ENCODE measurements around the gene HERC5.
"Not testable (repeated sequence)": the region's sequence is repeated elsewhere in the genome, so short reads cannot be mapped to it uniquely, and the experiment has no call there.

Gene HERC5

GRCh38 chr4:88522702-88523324, 65.9 kb downstream of the HERC5 start:
- DNase-seq (ENCODE audit: low spot score), result no peak

- peak; percentile 95 for DNase-seq (ENCODE audit: low spot score)
These were observed 66.6 kb downstream of the HERC5 start, which contains the start of gene PYURF for GRCh38 chr4:88523325-88524129. Gene PYURF (minus strand): TSS chr4:88523776. CDS start chr4:88523700, 76 bp downstream.

GRCh38 chr4:88524171-88524570, 67.3 kb downstream of the HERC5 start:
- no peak for DNase-seq (ENCODE audit: low spot score)

- no peak for DNase-seq (ENCODE audit: low spot score)
These were observed 69.4 kb downstream of the HERC5 start for GRCh38 chr4:88526221-88526815.

GRCh38 chr4:88527787-88528186, 70.9 kb downstream of the HERC5 start:
- no peak for DNase-seq (ENCODE audit: low spot score)

- DNase-seq (ENCODE audit: low spot score), result no peak
These were observed 71.9 kb downstream of the HERC5 start for GRCh38 chr4:88528861-88529260.

GRCh38 chr4:88531549-88531948, 74.6 kb downstream of the HERC5 start:
- DNase-seq (ENCODE audit: low spot score), result no peak

- no peak for DNase-seq (ENCODE audit: low spot score)
These were observed 76.3 kb downstream of the HERC5 start for GRCh38 chr4:88533088-88533790.

GRCh38 chr4:88533937-88534750, 77.2 kb downstream of the HERC5 start:
- no peak for DNase-seq (ENCODE audit: low spot score)

GRCh38 chr4:88535090-88535755, 78.3 kb downstream of the HERC5 start:
- no peak for DNase-seq (ENCODE audit: low spot score)

- no peak for DNase-seq (ENCODE audit: low spot score)
These were observed 80.8 kb downstream of the HERC5 start for GRCh38 chr4:88537709-88538108.

GRCh38 chr4:88539322-88540068, 82.6 kb downstream of the HERC5 start:
- not testable (repeated sequence) for DNase-seq (ENCODE audit: low spot score)

- DNase-seq (ENCODE audit: low spot score), result no peak
These were observed 92.9 kb downstream of the HERC5 start for GRCh38 chr4:88549815-88550214.

Data from left forelimb (tissue), 1 donor.